ENCODE measurements around the gene SLAMF9. TPM values are rescaled to one million over a fixed set of nuclear protein-coding genes. Genes with fewer than 3 reads are reported as not detected.

Gene SLAMF9
- polyA plus RNA-seq, 2 of the 4 experiments (the other 2 are of a cell fraction) = 0.22 to 0.25 TPM

GRCh38 chr1:159993911-159994310, 39.9 kb upstream of the SLAMF9 start:
- CTCF ChIA-PET = interaction anchor here (1.6 to 4.2 kb wide), 2 partner anchors 13 to 195 kb away, joined by 3 to 38 read pairs; no protein-coding TSS in a partner anchor

GRCh38 chr1:159992161-159992560, 38.1 kb upstream of the SLAMF9 start:
- peak in 1 of 2 experiments; percentile 44; a peak in 2 of 6 replicates for ATAC-seq
- POLR2A ChIA-PET = no interaction called here
- no peak for FAIRE-seq
- no peak overlapping the region for H3K4me3 ChIP-seq
- 82% methylated on average over 1 of the region's 1 CpG for WGBS (ENCODE audit: missing lambda C conversion rate)
- no peak overlapping the region for H3K4me2 ChIP-seq
- H3K9me3 ChIP-seq = no peaks in the 10 kb centered on the region
- peaks cover 10% of the 10 kb centered on the region; the same call in 2 of the 3 replicates for H3K4me1 ChIP-seq
- CTCF ChIA-PET = interaction anchor here (3.6 kb wide), 1 partner anchor 12 kb away, joined by 18 read pairs; no protein-coding TSS in a partner anchor
- no peak overlapping the region for H3K27ac ChIP-seq
- DNase-seq (ENCODE audit: low read depth in 1 of 2, low spot score in 1 of 2) = no peak
- TF ChIP-seq ZFP36 (IDR thresholded peaks at IDR 0.05; ENCODE audit: borderline replicate concordance, partially characterized antibody) (no peak), ELK1 (IDR thresholded peaks at IDR 0.05; ENCODE audit: low read depth, low read length) (no peak), HOXA7 (CRISPR knock-in tag; IDR thresholded peaks at IDR 0.05) (no peak), HOXB5 (CRISPR knock-in tag; IDR thresholded peaks at IDR 0.05) (no peak), CBX8 (IDR thresholded peaks at IDR 0.05) (no peak), RFX5 (IDR thresholded peaks at IDR 0.05) (no peak), POLR2AphosphoS2 (conservative IDR thresholded peaks at IDR 0.05; ENCODE audit: low read length) (no peak), JUN (IDR thresholded peaks at IDR 0.05) (no peak), CHD2 (IDR thresholded peaks at IDR 0.05; ENCODE audit: low read length, partially characterized antibody) (no peak), RNF2 (IDR thresholded peaks at IDR 0.05; ENCODE audit: borderline replicate concordance, low read depth) (no peak), RAD21 (conservative IDR thresholded peaks at IDR 0.05 in 1 of 2, IDR thresholded peaks at IDR 0.05 in 1 of 2) (no peak), EP300 (IDR thresholded peaks at IDR 0.05) (no peak), CHD4 (IDR thresholded peaks at IDR 0.05; ENCODE audit: borderline replicate concordance) (no peak), CTCF (IDR thresholded peaks at IDR 0.05) (no peak), REST (IDR thresholded peaks at IDR 0.05) (no peak), FOXS1 (CRISPR knock-in tag; IDR thresholded peaks at IDR 0.05) (no peak), KDM5A (IDR thresholded peaks at IDR 0.05) (no peak), BCL3 (IDR thresholded peaks at IDR 0.05) (no peak)

More at GRCh38 chr1:159993911-159994310, 39.9 kb upstream of the SLAMF9 start:
- no peak for ATAC-seq
- peaks cover 10% of the 10 kb centered on the region; the same call in 2 of the 3 replicates for H3K4me1 ChIP-seq
- H3K4me3 ChIP-seq = no peak overlapping the region
- DNase-seq (ENCODE audit: low read depth in 1 of 2, low spot score in 1 of 2) = no peak
- TF ChIP-seq EHF (CRISPR knock-in tag; IDR thresholded peaks at IDR 0.05) (no peak), JUN (IDR thresholded peaks at IDR 0.05) (no peak), NR3C1 (IDR thresholded peaks at IDR 0.05) (no peak), MAZ (IDR thresholded peaks at IDR 0.05; ENCODE audit: borderline replicate concordance, low read depth, low read length) (no peak), BCL3 (IDR thresholded peaks at IDR 0.05) (no peak), JUNB (IDR thresholded peaks at IDR 0.05) (no peak), ESRRA (IDR thresholded peaks at IDR 0.05; ENCODE audit: borderline replicate concordance, low read length) (no peak), PHF8 (IDR thresholded peaks at IDR 0.05; ENCODE audit: borderline replicate concordance, low read depth) (no peak), SREBF2 (IDR thresholded peaks at IDR 0.05) (no peak), FOSB (CRISPR knock-in tag; IDR thresholded peaks at IDR 0.05) (no peak), CHD2 (IDR thresholded peaks at IDR 0.05; ENCODE audit: low read length, partially characterized antibody) (no peak), MYC (IDR thresholded peaks at IDR 0.05; ENCODE audit: borderline replicate concordance, low read length) (no peak), E2F6 (IDR thresholded peaks at IDR 0.05; ENCODE audit: borderline replicate concordance, low read depth) (no peak)
- WGBS (ENCODE audit: missing lambda C conversion rate) = 63% methylated on average over 2 of the region's 2 CpGs
- POLR2A ChIA-PET = no interaction called here
- H3K9me3 ChIP-seq = no peaks in the 10 kb centered on the region
- H3K27ac ChIP-seq = no peak overlapping the region
- FAIRE-seq = no peak
- H3K4me2 ChIP-seq = no peak overlapping the region

All from A549 (cell line).